GM18951 (cell line): ENCODE data around the gene STRAP.
"Not testable (repeated sequence)": the region's sequence is repeated elsewhere in the genome, so short reads cannot be mapped to it uniquely, and the experiment has no call there.

Experiments used
- POLR2A ChIP-seq: IDR thresholded peaks from 4 replicates; pipeline ENCODE4 v1.6.1; 2011; ENCODE audit warnings: mild to moderate bottlenecking; ENCODE audit not compliant: insufficient read length, insufficient read depth; ENCODE audit errors: extremely low read depth
- in situ Hi-C: fragments of 300-500 bp; cut with MboI; formaldehyde crosslinking; loops from one replicate; pipeline ENCODE4 v1.12.0; 2022; ENCODE audit warnings: low sequenced_read_pairs, mixed read lengths, inconsistent platforms; ENCODE audit not compliant: unreplicated experiment

Gene STRAP

GRCh38 chr12:15918066-15918465 lies 35.9 kb downstream of the STRAP start:
- no peak for TF ChIP-seq POLR2A
- in situ Hi-C loops = no loop called here

GRCh38 chr12:15919418-15919817 lies 37.2 kb downstream of the STRAP start:
- in situ Hi-C loops = no loop called here
- no peak for TF ChIP-seq POLR2A

- TF ChIP-seq POLR2A = no peak
- in situ Hi-C loops = no loop called here
Measured at GRCh38 chr12:15924956-15925355, 42.8 kb downstream of the STRAP start.

GRCh38 chr12:15928346-15928745 lies 46.2 kb downstream of the STRAP start:
- in situ Hi-C loops = no loop called here
- no peak for TF ChIP-seq POLR2A

- no peak for TF ChIP-seq POLR2A
- in situ Hi-C loops = no loop called here
Measured at GRCh38 chr12:15928870-15929571, 46.8 kb downstream of the STRAP start.

- in situ Hi-C loops = no loop called here
Measured at GRCh38 chr12:15931590-15932053, 49.4 kb downstream of the STRAP start.

GRCh38 chr12:15932327-15932726 lies 50.1 kb downstream of the STRAP start:
- no peak for TF ChIP-seq POLR2A
- in situ Hi-C loops = no loop called here

More at GRCh38 chr12:15931590-15932053, 49.4 kb downstream of the STRAP start:
- no peak for TF ChIP-seq POLR2A

- TF ChIP-seq POLR2A = no peak
- in situ Hi-C loops = no loop called here
Measured at GRCh38 chr12:15932971-15933370, 50.8 kb downstream of the STRAP start.

GRCh38 chr12:15933751-15934150 lies 51.6 kb downstream of the STRAP start:
- in situ Hi-C loops = no loop called here
- TF ChIP-seq POLR2A = no peak

- in situ Hi-C loops = no loop called here
- TF ChIP-seq POLR2A = no peak
Measured at GRCh38 chr12:15936751-15937150, 54.6 kb downstream of the STRAP start.

- in situ Hi-C loops = no loop called here
- TF ChIP-seq POLR2A = no peak
Measured at GRCh38 chr12:15937902-15938301, 55.7 kb downstream of the STRAP start.

GRCh38 chr12:15939111-15939510 lies 56.9 kb downstream of the STRAP start:
- in situ Hi-C loops = no loop called here
- TF ChIP-seq POLR2A = no peak

GRCh38 chr12:15942475-15942874 lies 60.3 kb downstream of the STRAP start:
- in situ Hi-C loops = no loop called here
- TF ChIP-seq POLR2A = no peak

- in situ Hi-C loops = not testable (repeated sequence)
Measured at GRCh38 chr12:15943519-15943918, 61.3 kb downstream of the STRAP start.

- in situ Hi-C loops = not testable (repeated sequence)
Measured at GRCh38 chr12:15948461-15948860, 66.3 kb downstream of the STRAP start.
